Measurements from ENCODE around the gene LRRTM4.

Gene LRRTM4

DNA sequence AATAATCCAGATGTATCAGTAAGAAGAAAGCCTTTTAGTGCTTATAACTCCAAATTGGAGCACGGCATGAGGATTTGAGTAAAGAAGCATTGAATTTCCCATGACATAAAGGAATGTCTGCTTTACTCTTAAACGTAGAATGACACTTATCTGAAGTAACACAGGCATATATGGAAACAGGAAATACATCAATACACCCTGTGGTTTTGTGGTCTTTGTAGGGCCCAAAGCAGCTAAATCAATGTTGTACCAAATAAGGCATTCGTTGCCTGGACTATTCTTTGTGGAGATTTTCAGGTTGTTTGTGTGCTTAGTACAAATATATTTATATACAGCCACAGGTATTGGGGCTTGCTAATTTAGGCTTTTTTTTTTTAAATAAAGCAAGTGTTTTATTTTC, 660.5 kb downstream of the LRRTM4 start:
- H3K4me1 Mint-ChIP-seq, result no peaks in the 10 kb centered on the region
- H3K27me3 Mint-ChIP-seq (ENCODE audit: low read depth, poor library complexity), result no peaks in the 10 kb centered on the region

DNA sequence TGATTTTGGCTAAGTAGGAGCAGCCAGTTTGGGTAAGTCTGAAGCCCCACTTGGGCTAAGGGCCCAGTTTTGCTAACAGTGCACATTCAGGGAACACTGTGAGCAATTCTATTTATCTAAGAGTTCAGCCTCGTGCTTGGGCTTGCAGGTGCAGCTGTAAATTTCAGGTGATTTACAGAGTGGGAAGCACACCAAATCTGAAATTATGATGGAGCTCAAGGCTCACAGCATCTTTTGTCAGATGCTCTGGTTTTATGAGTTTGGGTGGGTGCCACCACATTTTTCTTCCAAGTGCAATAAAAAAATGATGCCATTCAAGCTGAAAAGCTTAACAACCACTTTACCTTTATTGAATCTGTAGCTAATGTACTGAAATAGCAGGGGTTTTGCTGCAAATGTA, 671.2 kb downstream of the LRRTM4 start:
- no peaks in the 10 kb centered on the region for H3K9me3 Mint-ChIP-seq
- no peak overlapping the region for H3K4me3 Mint-ChIP-seq
- no peaks in the 10 kb centered on the region for H3K36me3 Mint-ChIP-seq (ENCODE audit: low read depth)
- TF ChIP-seq CTCF (IDR thresholded peaks at IDR 0.05), result no peak
- DNase-seq, result no peak
- no peaks in the 10 kb centered on the region for H3K27me3 Mint-ChIP-seq (ENCODE audit: low read depth, poor library complexity)
- H3K4me1 Mint-ChIP-seq, result no peaks in the 10 kb centered on the region
- H3K27ac Mint-ChIP-seq, result no peak overlapping the region

More for the DNA sequence above, 660.5 kb downstream of the LRRTM4 start:
- H3K4me3 Mint-ChIP-seq, result no peak overlapping the region
- H3K36me3 Mint-ChIP-seq (ENCODE audit: low read depth), result no peaks in the 10 kb centered on the region
- no peak for TF ChIP-seq CTCF (IDR thresholded peaks at IDR 0.05)
- no peak for DNase-seq
- H3K9me3 Mint-ChIP-seq, result no peaks in the 10 kb centered on the region
- H3K27ac Mint-ChIP-seq, result no peak overlapping the region

DNA sequence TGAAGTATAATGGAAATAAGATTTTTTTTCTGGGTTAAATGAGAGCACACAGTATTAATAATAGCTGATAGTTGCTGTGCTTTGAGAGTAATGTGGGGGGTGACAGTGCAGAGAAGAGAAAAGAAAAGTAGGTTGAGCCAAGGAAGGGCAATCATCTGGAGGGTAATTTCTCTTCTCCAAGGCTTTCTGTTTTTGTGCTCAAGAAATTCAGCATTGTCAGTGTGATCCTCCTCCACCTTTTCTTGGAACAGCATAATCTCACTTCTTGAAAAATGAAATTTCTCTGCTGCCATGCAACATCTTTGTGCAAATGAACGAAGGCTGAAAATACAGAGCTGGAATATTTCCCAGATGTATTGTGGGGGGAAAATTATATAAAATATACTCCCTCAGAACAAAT, 673.1 kb downstream of the LRRTM4 start:
- Mint-ChIP-seq H3K9me3 (no peaks in the 10 kb centered on the region), H3K4me1 (no peaks in the 10 kb centered on the region), H3K27me3 (ENCODE audit: low read depth, poor library complexity) (no peaks in the 10 kb centered on the region), H3K27ac (no peak overlapping the region), H3K36me3 (ENCODE audit: low read depth) (no peaks in the 10 kb centered on the region), H3K4me3 (no peak overlapping the region)
- no peak for TF ChIP-seq CTCF (IDR thresholded peaks at IDR 0.05)
- no peak for DNase-seq

DNA sequence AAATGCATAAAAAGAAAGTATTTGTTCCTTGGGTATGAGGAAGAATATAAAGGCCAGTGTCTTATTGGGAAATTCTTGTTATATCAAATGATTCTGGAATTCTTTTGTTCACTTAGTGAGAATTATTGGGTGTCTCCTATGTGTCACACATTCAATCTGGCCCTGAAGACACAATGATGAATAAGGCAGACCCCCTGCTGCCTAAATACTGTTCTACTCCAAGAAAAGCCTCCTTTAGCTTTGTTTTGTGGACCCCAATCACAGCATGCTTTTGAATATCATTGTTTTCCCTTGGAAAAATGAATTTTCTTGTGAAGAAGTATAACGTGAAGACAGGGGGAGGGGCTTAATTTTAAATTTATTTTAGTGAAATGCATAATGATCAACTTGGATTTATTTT, 682.4 kb downstream of the LRRTM4 start:
- Mint-ChIP-seq H3K27ac (no peak overlapping the region), H3K27me3 (ENCODE audit: low read depth, poor library complexity) (peaks cover 3% of the 10 kb centered on the region), H3K36me3 (ENCODE audit: low read depth) (no peaks in the 10 kb centered on the region), H3K9me3 (no peaks in the 10 kb centered on the region), H3K4me3 (no peak overlapping the region), H3K4me1 (no peaks in the 10 kb centered on the region)
- no peak for TF ChIP-seq CTCF (IDR thresholded peaks at IDR 0.05)
- DNase-seq, result no peak

DNA sequence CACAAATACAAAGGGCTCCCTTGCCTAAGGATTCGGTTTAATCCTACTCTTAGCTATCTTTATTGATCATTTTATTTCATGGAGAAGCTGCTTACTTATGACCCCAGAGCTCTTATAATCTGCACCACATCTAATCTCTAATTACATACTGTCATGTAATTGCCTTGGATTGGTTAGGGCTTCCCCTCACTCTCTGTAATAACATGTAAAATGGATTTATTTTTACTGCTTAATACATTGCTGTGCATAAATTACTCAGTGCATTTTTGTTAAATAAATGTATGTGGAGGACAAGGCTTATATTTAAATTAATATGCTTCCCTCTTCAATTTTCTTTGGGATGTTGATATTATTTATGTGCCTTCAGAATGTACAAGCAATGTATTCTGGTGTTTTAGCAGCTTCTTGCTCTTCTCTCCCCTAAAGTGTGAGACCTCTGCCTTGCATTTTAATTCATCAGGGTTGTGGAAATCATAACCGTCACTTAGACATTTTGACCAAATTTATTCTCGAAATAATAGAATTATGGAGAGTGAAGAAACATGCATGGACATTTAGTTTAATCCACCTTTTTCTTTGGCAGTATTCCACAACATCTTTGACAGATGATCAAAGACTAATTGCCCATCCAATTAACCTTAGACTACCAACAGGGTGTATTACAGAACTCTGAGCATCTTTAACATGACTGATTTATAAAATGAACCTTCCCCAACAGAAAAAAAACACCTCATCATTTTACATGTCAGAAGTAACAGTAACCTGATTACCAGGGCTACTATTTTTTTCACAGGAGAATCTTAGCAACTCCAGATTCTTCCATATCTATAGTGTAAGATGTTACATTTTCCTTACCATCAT, 692.6 kb downstream of the LRRTM4 start:
- H3K4me3 Mint-ChIP-seq, result no peak overlapping the region
- no peaks in the 10 kb centered on the region for H3K36me3 Mint-ChIP-seq (ENCODE audit: low read depth)
- no peak overlapping the region for H3K27ac Mint-ChIP-seq
- H3K27me3 Mint-ChIP-seq (ENCODE audit: low read depth, poor library complexity), result no peaks in the 10 kb centered on the region
- no peak for DNase-seq
- no peak for TF ChIP-seq CTCF (IDR thresholded peaks at IDR 0.05)
- no peaks in the 10 kb centered on the region for H3K9me3 Mint-ChIP-seq
- H3K4me1 Mint-ChIP-seq, result no peaks in the 10 kb centered on the region

GRCh38 chr2:76826691-76827090, 695.5 kb downstream of the LRRTM4 start:
- DNase-seq, result no peak
- no peaks in the 10 kb centered on the region for H3K36me3 Mint-ChIP-seq (ENCODE audit: low read depth)
- no peak for TF ChIP-seq CTCF (IDR thresholded peaks at IDR 0.05)
- no peak overlapping the region for H3K27ac Mint-ChIP-seq
- no peaks in the 10 kb centered on the region for H3K27me3 Mint-ChIP-seq (ENCODE audit: low read depth, poor library complexity)
- H3K4me3 Mint-ChIP-seq, result no peak overlapping the region
- no peaks in the 10 kb centered on the region for H3K9me3 Mint-ChIP-seq
- no peaks in the 10 kb centered on the region for H3K4me1 Mint-ChIP-seq

Measured in nephron progenitor cell (in vitro differentiated cells).